Keratinocyte (primary cell): Measurements from ENCODE around the gene WNT3. TPM values are rescaled to one million over a fixed set of nuclear protein-coding genes. Genes with fewer than 3 reads are reported as not detected.
"Not testable (repeated sequence)": the region's sequence is repeated elsewhere in the genome, so short reads cannot be mapped to it uniquely, and the experiment has no call there.

Experiments used
- DNase-seq: peaks from one replicate; pipeline ENCODE4 v3.0.0-alpha.2; 2011; ENCODE audit warnings: low read depth, missing footprints, low spot score
- FAIRE-seq: peaks from 2 replicates; lab custom pipeline; 2011; peaks lifted over from hg19 to GRCh38; lab: Jason Lieb, UNC
- H2AFZ ChIP-seq: 2 replicates; pipeline ENCODE4 v1.6.0; 2012; ENCODE audit warnings: low read length, control low read depth, inconsistent platforms; ENCODE audit not compliant: control insufficient read depth
- H3K27ac ChIP-seq: 2 replicates; pipeline ENCODE4 v1.5.1; 2011; ENCODE audit warnings: low read length; ENCODE audit not compliant: control insufficient read depth, insufficient read depth
- H3K27me3 ChIP-seq: 3 replicates; pipeline ENCODE4 v1.6.0; 2011; ENCODE audit warnings: low read length; ENCODE audit not compliant: control insufficient read depth, insufficient read depth; ENCODE audit errors: extremely low read depth
- H3K36me3 ChIP-seq, 2 experiments: 2 replicates in 1 of 2; 3 replicates in 1 of 2; pipeline ENCODE4 v1.5.1; 2011; ENCODE audit warnings: low read length in 2 of 2, mild to moderate bottlenecking in 1 of 2; ENCODE audit not compliant: control insufficient read depth in 2 of 2, insufficient read depth in 2 of 2; ENCODE audit errors: extremely low read depth in 1 of 2
- H3K4me1 ChIP-seq: 3 replicates; pipeline ENCODE4 v1.5.1; 2011; ENCODE audit warnings: low read length; ENCODE audit not compliant: control insufficient read depth, insufficient read depth; ENCODE audit errors: extremely low read depth
- H3K4me2 ChIP-seq: 3 replicates; pipeline ENCODE4 v1.6.0; 2011; ENCODE audit warnings: low read depth, low read length; ENCODE audit not compliant: control insufficient read depth, insufficient read depth; ENCODE audit errors: extremely low read depth
- H3K4me3 ChIP-seq, 3 experiments: fragments of 200-600 bp in 1 of 3; sonication (generic) in 1 of 3; 2 replicates in 2 of 3; 3 replicates in 1 of 3; pipeline ENCODE4 v1.5.1; 2011 to 2016; ENCODE audit warnings: low read length in 3 of 3, mild to moderate bottlenecking in 3 of 3, control low read depth in 2 of 3, inconsistent platforms in 1 of 3, low read depth in 1 of 3, mixed read lengths in 1 of 3, mixed run types in 1 of 3, moderate library complexity in 1 of 3; ENCODE audit not compliant: control insufficient read depth in 2 of 3, insufficient read depth in 2 of 3; ENCODE audit errors: extremely low read depth in 1 of 3
- H3K79me2 ChIP-seq: 2 replicates; pipeline ENCODE4 v1.6.0; 2012; ENCODE audit warnings: low read length; ENCODE audit not compliant: control insufficient read depth, insufficient read depth
- H3K9ac ChIP-seq: 3 replicates; pipeline ENCODE4 v1.6.0; 2011; ENCODE audit warnings: low read length; ENCODE audit not compliant: control insufficient read depth, insufficient read depth; ENCODE audit errors: extremely low read depth
- H3K9me1 ChIP-seq: 3 replicates; pipeline ENCODE4 v1.6.0; 2011; ENCODE audit warnings: low read length; ENCODE audit not compliant: control insufficient read depth, insufficient read depth; ENCODE audit errors: extremely low read depth
- H3K9me3 ChIP-seq: 2 replicates; pipeline ENCODE4 v1.5.1; 2012; ENCODE audit warnings: low read depth, low read length; ENCODE audit not compliant: control insufficient read depth
- H4K20me1 ChIP-seq: 3 replicates; pipeline ENCODE4 v1.6.0; 2011; ENCODE audit warnings: low read length; ENCODE audit not compliant: control insufficient read depth, insufficient read depth; ENCODE audit errors: extremely low read depth
- CTCF ChIP-seq, 3 experiments: IDR thresholded peaks in 1 of 3; conservative IDR thresholded peaks in 1 of 3; optimal IDR thresholded peaks in 1 of 3; 2 replicates in 2 of 3; 3 replicates in 1 of 3; pipeline versions ENCODE3 to v1.5.1; 2011; ENCODE audit warnings: low read length in 3 of 3, mild to moderate bottlenecking in 3 of 3, moderate library complexity in 2 of 3, control low read depth in 1 of 3, inconsistent platforms in 1 of 3; ENCODE audit not compliant: insufficient read depth in 2 of 3; ENCODE audit errors: extremely low read depth in 1 of 3
- EZH2 ChIP-seq: IDR thresholded peaks from one replicate; pipeline ENCODE4 v1.6.1; 2012; ENCODE audit warnings: inconsistent platforms, mild to moderate bottlenecking, low read length, moderate library complexity
- dilution Hi-C: fragments of 300-500 bp; cut with MboI; formaldehyde crosslinking; loops from one replicate; pipeline ENCODE4 v1.7.0; 2020; ENCODE audit warnings: low sequenced_read_pairs; ENCODE audit not compliant: extremely low pct_ligation_motif_present
- polyA plus RNA-seq, 5 experiments: library from polyadenylated mRNA; depleted of rRNA in 3 of 5; stranded (reverse) in 3 of 5; stranded (forward) in 1 of 5; unstranded in 1 of 5; fragments of >200 nt; gene quantifications; 1 replicate in 1 of 5; 2 replicates in 3 of 5; 3 replicates in 1 of 5; pipeline versions ENCODE4 v1.2.1 to v1.2.3, GENCODE V29; 2011 to 2012; ENCODE audit warnings: missing spikeins in 2 of 5, low read depth in 1 of 5, low replicate concordance in 1 of 5

Gene WNT3
- polyA plus RNA-seq, 1 donor (not counting 4 experiments of a cell fraction or from before 2014, with no cell fraction given): 1.9 TPM

GRCh38 chr17:46759141-46759540 lies 59.4 kb downstream of the WNT3 start:
- H3K4me2 ChIP-seq: peak overlapping the region; percentile 19
- FAIRE-seq (no peak), DNase-seq (no peak)
- peaks cover 4 to 5% of the 10 kb centered on the region in 2 experiments for H3K36me3 ChIP-seq
- no peaks in the 10 kb centered on the region for H3K9me3 ChIP-seq
- no peak overlapping the region for H3K9ac ChIP-seq
- no peaks in the 10 kb centered on the region for H3K79me2 ChIP-seq
- no peak for TF ChIP-seq CTCF (optimal IDR thresholded peaks at IDR 0.05 in 1 of 3, IDR thresholded peaks at IDR 0.05 in 1 of 3, conservative IDR thresholded peaks at IDR 0.05 in 1 of 3; ENCODE audit: extremely low read depth in 1 of 3, insufficient read depth in 2 of 3, low read length in 3 of 3)
- no peak for TF ChIP-seq EZH2
- H3K27me3 ChIP-seq: no peaks in the 10 kb centered on the region
- H3K4me1 ChIP-seq: peaks cover 37% of the 10 kb centered on the region
- no peaks in the 10 kb centered on the region for H3K9me1 ChIP-seq
- no peak overlapping the region for H2AFZ ChIP-seq
- dilution Hi-C loops: no loop called here
- H4K20me1 ChIP-seq: no peaks in the 10 kb centered on the region
- H3K4me3 ChIP-seq: no peak overlapping the region
- no peak overlapping the region for H3K27ac ChIP-seq

GRCh38 chr17:46758614-46759013 lies 59.9 kb downstream of the WNT3 start:
- Histone ChIP-seq H3K27ac (no peak overlapping the region), H3K79me2 (no peaks in the 10 kb centered on the region), H3K4me1 (peaks cover 37% of the 10 kb centered on the region), H3K36me3 (peaks cover 4 to 5% of the 10 kb centered on the region in 2 experiments), H3K4me2 (peak overlapping the region; percentile 19), H3K9me1 (no peaks in the 10 kb centered on the region), H3K9me3 (no peaks in the 10 kb centered on the region), H3K4me3 (no peak overlapping the region), H4K20me1 (no peaks in the 10 kb centered on the region), H2AFZ (no peak overlapping the region), H3K9ac (no peak overlapping the region), H3K27me3 (no peaks in the 10 kb centered on the region)
- FAIRE-seq: no peak
- no peak for TF ChIP-seq CTCF (optimal IDR thresholded peaks at IDR 0.05 in 1 of 3, IDR thresholded peaks at IDR 0.05 in 1 of 3, conservative IDR thresholded peaks at IDR 0.05 in 1 of 3; ENCODE audit: extremely low read depth in 1 of 3, insufficient read depth in 2 of 3, low read length in 3 of 3)
- TF ChIP-seq EZH2: no peak
- DNase-seq: no peak
- dilution Hi-C loops: no loop called here

- H3K9me1 ChIP-seq, H4K20me1 ChIP-seq, H3K27me3 ChIP-seq, H3K4me2 ChIP-seq, H3K79me2 ChIP-seq, FAIRE-seq, H3K9me3 ChIP-seq, H2AFZ ChIP-seq, dilution Hi-C loops, DNase-seq, H3K9ac ChIP-seq, H3K4me3 ChIP-seq, H3K27ac ChIP-seq, H3K36me3 ChIP-seq: not testable (repeated sequence)
- H3K4me1 ChIP-seq: peaks cover 32% of the 10 kb centered on the region
Observed at GRCh38 chr17:46757588-46757987, 60.9 kb downstream of the WNT3 start.
